ENCODE measurements around the gene GPATCH2L. TPM values are rescaled to one million over a fixed set of nuclear protein-coding genes. Genes with fewer than 3 reads are reported as not detected.

Gene GPATCH2L
- polyA plus RNA-seq, 4 donors, result 31.9 to 37.0 (median 33.2) TPM

DNA sequence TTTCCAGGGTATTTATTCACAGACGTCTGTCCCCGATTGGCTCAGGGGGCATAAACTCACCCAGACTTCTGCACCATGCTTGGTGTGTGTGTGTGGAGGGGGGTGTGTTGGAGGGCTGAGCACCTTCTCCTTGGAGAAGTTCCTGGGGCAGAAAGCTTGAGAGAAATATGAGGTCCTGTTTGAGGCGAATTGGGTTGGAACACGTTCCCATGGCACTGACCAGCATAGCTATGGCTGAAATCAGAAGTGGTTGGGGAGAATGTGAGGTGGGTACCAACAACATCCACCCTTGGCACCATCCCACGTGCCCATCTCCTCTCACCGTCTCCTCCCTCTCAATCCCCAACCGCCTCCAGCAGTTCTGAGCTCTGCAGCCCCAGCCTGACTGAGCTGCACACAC, 16.0 kb upstream of the GPATCH2L start:
- DNase-seq (ENCODE audit: low read depth in 4 of 4, low spot score in 3 of 4), result no peak

DNA sequence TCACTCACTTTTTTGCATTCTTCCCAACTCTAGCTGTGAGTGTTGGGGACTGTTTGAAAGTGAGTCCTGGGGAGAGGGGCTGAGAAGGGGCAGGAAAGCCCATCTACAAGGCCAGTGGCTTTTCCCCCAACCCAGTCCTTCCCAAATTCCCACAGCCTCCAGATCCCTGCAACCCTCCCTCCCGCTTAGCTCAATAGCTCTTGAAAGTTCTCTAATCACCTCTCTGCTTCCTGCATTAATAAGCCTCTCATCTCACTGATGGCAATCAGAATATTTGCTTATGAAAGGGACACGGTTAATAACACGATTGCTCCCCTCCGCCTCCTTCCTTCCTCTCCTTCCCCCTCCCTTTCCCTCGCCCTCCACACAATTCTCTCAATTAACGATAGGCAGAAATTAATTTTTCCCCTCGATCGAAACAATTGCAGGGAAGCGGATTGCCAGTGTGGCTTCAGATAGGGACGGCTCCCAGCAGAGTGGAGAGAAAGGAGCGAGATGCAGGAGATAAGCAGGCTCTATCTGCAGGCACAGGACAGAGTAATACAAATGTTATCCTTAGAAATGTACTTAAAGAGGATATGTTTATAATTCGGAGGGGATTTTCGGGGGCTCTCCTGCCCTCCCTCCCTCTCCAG, 15.1 kb upstream of the GPATCH2L start:
- no peak for DNase-seq (ENCODE audit: low read depth in 4 of 4, low spot score in 3 of 4)

DNA sequence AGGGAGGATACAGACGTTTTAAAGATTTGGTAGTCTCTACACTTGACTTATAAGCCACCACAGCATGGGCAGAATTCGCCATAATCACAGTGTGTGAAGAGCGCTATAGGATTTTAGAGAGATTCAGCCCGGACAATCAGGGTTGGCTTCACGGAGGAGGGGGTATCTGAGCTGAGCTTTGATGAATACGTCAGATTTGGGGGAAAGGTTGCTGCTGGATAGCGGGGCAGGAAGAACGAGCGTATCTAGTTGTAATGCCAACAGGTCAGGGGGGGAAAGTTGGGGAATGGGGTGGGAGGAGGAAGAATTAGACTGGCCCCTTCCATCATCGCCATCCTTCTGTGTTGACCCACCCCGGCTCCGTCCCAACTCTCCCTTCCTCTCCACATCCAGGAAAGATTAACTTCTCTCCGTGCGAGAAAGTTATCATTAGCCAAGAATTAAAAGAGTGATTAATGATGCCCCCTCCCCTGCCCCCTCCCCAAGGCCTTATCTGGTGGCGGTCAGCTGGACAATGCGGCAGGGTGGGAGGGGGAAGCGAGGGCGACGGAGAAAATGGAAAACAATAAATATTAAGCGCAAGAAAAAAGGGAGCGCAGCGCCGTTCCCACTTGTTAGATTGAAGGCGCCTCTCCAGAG, 13.5 kb upstream of the GPATCH2L start:
- DNase-seq (ENCODE audit: low read depth in 4 of 4, low spot score in 3 of 4), result no peak

DNA sequence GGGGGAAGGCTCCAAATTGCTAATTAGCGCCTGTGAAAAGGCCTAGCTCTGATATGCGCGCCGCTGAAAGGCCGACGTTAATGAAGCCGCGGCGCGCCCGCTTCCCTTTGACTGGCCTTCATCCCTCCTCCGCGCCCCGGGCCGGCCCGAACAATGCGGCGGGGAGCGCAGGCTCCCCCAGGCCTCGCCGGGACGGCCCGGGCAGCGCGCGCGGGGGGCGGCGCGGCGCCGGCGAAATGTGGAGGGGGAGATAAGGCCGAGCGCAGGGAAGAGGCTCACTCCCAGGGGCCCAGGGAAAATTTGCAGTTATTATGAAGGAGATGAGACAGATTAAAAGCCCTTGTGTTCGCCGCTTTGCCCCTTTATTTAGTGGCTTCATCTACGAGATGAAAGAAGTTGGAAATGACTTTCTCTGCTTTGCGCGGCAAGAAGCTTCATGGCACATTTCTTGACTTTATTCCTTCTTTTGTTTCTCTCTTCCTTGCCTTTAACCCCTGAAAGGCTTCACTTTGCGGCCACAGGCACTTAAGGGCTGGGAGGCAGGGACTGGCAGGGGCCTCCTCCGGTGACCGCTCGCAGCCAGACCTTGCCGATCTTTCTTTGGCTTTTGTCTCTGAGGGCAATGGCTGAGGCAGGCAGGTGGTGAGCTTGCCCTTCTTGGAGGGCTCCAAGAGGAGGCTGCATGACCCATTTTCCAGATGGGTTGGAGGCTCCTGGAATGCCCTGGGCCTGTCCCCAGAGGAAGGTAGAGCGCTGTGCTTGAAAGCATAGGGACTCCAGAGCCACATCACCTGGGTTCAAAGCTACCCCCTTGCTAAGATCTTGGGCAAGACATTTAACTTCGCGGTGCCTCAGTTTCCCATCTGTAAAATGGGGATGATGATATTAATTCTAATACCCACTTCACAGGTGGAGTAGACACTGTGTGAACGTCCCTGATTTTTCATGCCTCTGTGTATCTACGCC, 12.7 kb upstream of the GPATCH2L start:
- DNase-seq (ENCODE audit: low read depth in 4 of 4, low spot score in 3 of 4), result no peak

DNA sequence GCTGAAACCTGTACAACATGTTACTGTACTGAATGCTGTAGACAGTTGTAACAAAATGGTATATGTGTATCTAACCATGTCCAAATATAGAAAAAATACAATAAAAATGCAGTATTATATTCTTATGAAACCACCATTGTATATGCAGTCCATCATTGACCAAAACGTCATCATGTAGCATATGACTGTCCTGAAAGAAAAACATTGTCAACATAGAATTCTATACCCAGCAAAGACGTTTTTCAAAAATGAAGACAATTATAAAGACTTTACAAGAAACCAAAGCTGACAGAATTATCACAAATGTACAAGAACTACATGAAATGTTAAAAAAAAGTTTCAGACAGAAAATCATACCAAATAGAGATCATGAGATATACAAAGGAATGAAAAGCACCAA, 8.1 kb upstream of the GPATCH2L start:
- no peak for DNase-seq (ENCODE audit: low read depth in 4 of 4, low spot score in 3 of 4)

DNA sequence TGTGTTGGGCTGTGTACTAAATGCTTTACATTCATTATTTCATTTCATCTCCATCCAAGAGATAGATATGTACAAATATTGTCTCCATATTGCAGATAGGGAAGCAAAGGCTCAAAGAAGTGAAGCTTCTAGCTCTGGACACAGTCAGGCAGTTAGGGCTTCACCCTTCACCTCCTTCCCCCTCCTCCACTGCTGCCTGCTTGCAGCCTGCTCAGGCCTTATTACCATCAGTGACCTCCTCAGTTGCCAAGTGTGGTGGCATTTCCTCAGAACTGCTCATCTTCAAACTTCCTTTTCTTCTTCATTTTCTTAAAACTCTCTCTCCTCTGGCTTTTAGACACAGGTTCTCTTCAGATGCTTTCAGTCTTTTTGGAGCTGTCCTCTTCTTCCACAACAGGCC, 4.7 kb upstream of the GPATCH2L start:
- DNase-seq (ENCODE audit: low read depth in 4 of 4, low spot score in 3 of 4), result no peak

DNA sequence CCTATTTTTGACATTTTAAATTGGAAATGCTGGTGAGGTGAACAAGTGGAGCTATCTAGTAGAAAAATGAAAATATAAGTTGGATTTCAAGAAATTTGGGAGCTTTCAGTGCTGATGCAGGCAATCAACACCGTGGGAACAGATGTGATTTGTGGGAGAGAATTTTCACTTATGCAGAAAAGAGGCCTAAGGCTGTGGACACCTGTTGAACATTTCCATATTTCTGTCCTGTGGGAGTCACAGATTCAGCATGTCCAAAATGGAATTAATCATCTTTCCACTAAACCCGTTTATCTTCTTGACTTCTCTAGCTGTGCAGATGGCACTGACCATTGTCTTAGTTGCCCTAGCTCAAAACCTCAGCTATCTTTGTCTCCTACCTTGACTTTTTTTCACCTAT, 2.5 kb upstream of the GPATCH2L start:
- DNase-seq (ENCODE audit: low read depth in 4 of 4, low spot score in 3 of 4), result no peak

DNA sequence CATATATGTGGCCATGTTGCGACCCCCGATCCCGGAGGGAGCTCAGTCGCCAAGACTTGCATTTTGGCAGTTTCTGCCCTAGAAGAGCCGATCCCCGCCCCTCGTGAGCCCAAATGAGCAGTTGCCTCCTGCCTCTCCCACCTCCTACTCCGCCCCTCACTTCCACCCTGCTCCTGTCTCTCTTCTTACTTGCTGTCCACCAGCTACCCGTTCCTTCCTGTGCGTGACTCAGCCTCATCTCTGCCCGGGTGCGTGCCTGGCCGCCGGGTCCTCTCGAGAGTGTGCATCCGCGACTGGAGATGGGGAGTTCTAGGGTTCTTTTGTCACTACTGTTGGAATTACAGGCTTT, 585 bp downstream of the GPATCH2L start:
- DNase-seq (ENCODE audit: low read depth in 4 of 4, low spot score in 3 of 4), result peak in 2 of 4 donors; percentile 22 to 31

DNA sequence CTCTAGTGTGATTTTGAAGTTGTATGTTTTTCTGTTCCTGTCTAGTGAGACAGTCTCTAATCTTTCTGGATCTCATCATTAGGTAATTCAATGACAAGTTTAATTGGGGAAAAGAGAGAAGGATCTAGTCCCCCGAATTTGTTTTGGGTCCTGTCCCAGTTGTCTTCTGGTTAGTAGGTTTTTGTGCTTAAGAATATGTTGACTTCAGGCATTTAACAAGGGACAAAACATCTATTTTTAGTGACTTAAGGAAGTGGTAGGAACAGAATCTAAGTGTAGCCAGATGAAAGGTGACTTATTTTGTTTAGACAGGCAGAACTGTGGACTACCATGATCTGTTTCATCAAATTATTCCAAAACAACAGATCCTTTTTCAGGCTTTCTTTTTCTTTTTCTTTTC, 2.2 kb downstream of the GPATCH2L start:
- no peak for DNase-seq (ENCODE audit: low read depth in 4 of 4, low spot score in 3 of 4)

DNA sequence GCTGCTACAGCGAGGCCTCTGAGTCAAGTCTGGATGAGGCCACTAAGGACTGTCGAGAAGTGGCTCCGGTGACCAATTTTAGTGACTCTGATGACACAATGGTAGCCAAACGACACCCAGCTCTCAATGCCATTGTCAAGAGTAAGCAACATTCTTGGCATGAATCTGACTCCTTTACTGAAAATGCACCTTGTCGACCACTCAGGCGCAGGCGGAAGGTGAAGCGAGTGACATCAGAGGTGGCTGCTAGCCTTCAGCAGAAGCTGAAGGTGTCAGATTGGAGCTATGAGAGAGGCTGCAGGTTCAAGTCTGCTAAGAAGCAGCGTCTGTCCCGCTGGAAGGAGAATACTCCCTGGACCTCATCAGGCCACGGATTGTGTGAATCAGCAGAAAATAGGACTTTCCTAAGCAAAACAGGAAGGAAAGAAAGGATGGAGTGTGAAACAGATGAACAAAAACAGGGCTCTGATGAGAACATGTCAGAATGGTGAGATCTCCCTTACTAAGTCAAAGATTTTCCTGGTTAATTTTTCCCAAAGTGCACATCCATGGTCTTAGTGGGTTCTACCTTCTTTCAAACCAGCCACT, 2.9 kb downstream of the GPATCH2L start:
- DNase-seq (ENCODE audit: low read depth in 4 of 4, low spot score in 3 of 4), result no peak

DNA sequence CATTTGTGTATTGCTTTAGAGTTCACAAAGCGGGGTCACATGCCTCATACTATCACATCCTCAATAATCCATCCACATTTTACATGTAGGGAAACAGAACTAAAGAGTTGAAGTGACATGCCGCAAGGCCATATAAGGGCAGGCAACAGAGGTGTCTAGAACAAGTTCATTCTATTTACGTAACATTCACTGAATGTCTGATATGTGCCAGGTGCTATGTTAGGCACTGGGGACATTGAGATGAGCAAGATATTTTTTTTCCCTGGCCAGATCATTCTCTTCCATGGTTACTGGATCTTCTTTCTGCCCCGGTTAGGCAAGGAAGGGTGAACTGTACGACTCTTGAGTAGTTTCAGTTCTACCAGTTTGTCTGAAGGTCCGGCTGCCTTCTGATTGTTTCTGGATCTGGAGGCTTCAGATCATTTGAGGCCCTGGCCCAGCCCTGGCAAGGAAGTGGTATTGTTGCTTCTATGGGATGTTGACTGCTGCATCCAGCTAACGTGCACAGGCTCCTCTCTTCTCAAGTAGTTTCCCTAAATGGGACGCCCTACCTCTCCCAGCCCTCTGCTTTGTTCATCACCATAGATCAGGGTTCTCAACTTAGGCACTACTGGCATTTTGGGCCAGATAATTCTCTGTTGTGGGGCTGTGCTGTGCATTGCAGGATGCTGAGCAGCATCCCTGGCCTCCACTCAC, 12.1 kb downstream of the GPATCH2L start:
- no peak for DNase-seq (ENCODE audit: low read depth in 4 of 4, low spot score in 3 of 4)

DNA sequence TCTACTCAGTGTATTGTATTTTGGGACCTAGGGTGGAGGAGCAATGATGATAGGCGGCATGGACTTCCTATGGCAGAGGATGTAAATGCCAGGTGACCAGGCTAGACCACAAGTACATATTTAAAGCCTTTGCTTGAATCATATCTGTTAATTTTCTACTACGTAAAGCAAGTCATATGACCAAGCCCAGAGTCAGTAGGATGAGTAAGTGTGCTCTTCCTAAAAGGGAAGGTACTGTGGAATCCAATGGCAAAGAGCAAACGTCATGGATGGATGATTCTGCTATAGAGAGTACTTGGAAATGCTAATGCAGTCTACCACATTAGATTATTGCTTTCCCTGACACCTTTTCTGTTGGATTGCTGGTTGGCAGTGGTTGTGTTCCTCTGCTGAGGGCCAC, 16.8 kb downstream of the GPATCH2L start:
- DNase-seq (ENCODE audit: low read depth in 4 of 4, low spot score in 3 of 4), result no peak

DNA sequence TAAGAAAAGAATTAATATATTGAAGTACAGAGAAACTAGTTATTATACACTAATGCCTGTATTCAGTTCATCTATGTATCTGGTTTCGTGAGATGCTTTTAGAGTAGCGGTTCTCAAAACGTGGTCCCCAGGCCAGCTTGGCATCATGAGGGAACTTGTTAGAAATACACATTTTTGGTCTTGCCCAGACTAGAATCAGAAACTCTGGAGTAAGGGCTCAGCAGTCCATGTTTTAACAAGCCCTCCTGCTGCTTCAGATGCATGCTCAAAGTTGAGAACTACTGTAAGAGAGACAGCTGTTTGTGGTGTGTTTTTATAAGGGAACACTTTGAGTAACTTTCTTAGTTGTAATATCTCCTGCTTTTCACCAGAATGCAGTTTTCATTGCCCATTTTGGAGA, 18.1 kb downstream of the GPATCH2L start:
- DNase-seq (ENCODE audit: low read depth in 4 of 4, low spot score in 3 of 4), result no peak

DNA sequence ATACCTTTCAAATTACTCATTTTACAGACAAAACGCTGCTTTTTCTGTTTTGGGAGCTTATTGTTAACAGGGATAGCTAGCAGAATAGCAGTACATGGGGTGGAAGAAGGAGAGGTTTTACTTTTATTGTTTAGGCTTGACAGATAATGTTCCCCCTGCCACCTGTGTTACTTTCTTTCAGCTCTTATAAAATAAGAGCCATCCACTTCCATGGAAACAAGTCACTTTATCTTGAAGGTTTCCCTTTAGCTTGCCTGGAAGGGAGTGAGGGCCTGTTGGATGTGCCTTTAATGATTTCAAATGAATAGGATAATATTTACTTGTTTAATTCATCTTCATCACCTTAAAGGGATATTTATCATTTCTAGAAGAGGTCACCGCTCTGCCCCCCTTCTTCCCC, 23.3 kb downstream of the GPATCH2L start:
- no peak for DNase-seq (ENCODE audit: low read depth in 4 of 4, low spot score in 3 of 4)

DNA sequence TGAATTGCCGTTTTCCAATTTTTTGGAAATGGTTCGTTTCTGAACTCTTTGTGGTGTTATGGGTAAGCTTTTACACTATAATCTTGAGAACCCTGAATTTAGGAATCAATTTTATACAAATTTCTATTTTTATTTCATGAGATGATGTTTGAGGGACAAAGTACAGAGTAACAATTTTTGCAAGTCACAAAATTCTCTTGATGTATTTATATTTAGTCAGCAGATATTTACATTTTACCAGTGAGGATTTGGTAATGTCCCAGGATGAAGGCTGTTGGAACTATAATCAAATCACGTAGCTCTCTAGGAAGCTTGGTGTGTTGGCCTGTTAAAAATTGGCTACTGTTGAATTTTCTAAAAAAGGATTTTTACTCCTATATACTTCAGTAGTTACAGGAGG, 24.2 kb downstream of the GPATCH2L start:
- no peak for DNase-seq (ENCODE audit: low read depth in 4 of 4, low spot score in 3 of 4)

DNA sequence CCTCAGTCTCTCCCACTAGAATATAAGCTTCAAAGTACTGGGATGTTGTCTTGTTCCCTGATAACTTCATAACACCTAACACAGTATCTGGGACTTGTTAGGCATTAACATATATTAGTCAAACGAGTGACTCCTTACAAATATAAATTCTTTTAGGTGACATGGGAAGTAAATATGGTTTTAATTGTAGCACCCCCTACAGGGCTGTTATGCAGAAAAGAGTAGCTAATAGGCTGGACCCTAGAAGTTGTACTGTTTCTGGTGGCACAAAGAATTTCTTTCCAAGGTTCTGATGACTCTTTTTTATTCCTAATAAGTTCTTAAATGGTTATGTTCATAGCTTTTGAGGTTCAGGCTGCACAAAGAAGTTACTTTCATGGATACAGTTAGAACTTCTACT, 29.8 kb downstream of the GPATCH2L start:
- DNase-seq (ENCODE audit: low read depth in 4 of 4, low spot score in 3 of 4), result no peak

DNA sequence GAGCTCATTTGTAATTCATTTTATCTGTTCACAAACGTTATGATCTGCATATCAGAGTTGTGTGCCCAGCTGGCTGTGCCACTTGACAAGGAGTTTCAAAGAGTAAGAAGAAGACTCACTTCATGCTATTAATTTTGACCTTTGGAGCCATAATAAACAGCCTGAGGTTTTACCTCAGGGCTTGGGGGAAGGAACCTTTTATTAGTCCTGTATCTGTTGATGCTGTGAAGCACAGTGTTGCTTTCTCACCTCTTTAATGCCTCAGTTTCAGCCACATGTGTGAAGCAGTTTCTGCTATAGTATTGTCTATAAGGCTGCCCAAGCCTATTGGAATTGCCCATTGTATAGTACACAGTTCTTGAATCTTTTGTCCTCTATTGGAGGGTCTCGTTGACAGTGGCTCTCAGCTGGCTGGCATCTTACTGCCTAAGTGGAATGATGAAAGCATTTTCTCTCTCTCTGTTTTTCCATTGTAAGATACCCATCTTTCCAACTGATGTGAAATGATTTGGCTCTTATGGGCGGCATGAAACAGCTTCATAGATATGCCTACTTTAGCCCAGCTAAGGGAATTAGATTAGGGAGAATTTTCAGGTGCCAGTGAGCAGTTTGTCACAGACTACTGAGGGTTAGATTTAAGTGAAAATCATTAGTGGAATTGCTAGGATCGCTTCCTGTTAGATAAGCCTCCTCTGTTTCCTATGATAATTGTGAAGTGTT, 34.7 kb downstream of the GPATCH2L start:
- DNase-seq (ENCODE audit: low read depth in 4 of 4, low spot score in 3 of 4), result no peak

DNA sequence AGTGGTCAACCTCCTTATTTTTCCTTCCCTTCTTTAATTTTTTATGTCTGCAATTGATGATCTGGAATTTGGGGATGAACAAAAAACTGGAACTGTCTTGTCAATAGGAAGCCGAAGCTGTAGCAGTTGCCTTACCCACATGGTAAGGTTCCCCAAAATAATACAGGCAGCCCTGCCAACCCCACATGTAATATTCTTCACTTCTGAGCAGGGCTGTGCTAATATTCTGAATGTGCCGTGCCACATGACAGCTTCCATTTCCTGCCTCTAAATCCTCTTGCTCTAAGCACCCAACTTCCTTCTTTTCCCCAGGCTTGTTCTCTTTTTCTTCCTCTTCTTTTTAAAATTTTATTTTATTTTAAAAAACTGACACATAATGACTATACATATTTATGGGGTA, 39.6 kb downstream of the GPATCH2L start:
- no peak for DNase-seq (ENCODE audit: low read depth in 4 of 4, low spot score in 3 of 4)

DNA sequence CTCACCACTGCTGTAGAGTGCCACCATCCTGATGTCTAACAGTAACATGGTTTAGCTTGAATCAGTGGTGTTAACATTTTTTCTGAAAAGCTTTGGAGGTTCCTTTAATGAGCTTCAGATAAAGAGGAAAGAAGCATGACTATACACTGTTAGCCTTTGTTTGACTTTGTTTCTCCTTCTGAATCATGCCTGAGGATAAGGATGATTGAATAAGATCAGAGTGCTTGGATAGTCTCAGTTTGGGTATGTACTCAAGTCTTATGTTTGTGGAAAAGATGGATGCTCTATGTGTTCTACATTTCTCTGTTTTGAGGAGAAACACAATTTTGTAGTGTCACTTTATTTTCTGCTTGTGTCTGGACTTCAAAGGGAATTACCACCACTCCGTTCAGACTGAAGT, 42.0 kb downstream of the GPATCH2L start:
- no peak for DNase-seq (ENCODE audit: low read depth in 4 of 4, low spot score in 3 of 4)

DNA sequence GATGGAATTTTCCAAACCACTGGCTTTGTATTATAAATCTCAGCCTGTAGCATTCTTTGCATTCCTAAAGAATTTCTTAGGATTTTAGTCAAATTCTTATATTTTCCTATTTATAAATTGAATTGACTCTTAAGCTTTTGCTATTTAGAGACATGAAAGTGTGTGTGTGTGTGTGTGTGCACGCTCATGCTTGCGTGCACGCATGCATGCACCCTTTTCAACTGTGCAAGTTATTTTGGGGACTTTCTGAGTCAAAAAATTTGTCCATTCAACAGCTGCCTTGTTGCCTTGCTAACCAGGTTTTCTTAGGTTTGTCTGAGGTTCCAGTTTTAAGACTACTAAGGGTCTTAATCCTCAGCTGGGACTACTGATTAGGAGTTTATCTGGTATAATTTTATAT, 42.6 kb downstream of the GPATCH2L start:
- no peak for DNase-seq (ENCODE audit: low read depth in 4 of 4, low spot score in 3 of 4)
